Cardiac muscle cell (in vitro differentiated cells and primary cell): ENCODE results near the gene SYT1. TPM values are rescaled to one million over a fixed set of nuclear protein-coding genes. Genes with fewer than 3 reads are reported as not detected.

Source experiments
- DNase-seq, 2 donors: peaks; one replicate each; pipeline versions ENCODE4 v3.0.0 to v3.0.0-alpha.2; 2010 to 2017; ENCODE audit warnings: low read depth in 1 of 2, low spot score in 1 of 2
- H3K27ac ChIP-seq: fragments of 200-600 bp; sonication (generic); 2 replicates; pipeline ENCODE4 v1.5.1; 2016
- H3K27me3 ChIP-seq: fragments of 200-600 bp; sonication (generic); 2 replicates; pipeline ENCODE4 v1.6.0; 2016; ENCODE audit warnings: control low read depth
- H3K36me3 ChIP-seq: fragments of 200-600 bp; sonication (generic); 2 replicates; pipeline ENCODE4 v1.5.1; 2016; ENCODE audit warnings: control low read depth
- H3K4me1 ChIP-seq: fragments of 200-600 bp; sonication (generic); 2 replicates; pipeline ENCODE4 v1.8.1; 2017; ENCODE audit warnings: low read depth, mild to moderate bottlenecking, mixed run types
- H3K4me3 ChIP-seq: fragments of 200-600 bp; sonication (generic); 2 replicates; pipeline ENCODE4 v1.5.1; 2016; ENCODE audit warnings: mild to moderate bottlenecking
- H3K9me3 ChIP-seq: fragments of 200-600 bp; sonication (generic); 2 replicates; pipeline ENCODE4 v1.5.1; 2017; ENCODE audit warnings: low read depth, mild to moderate bottlenecking, control low read depth
- CTCF ChIP-seq: IDR thresholded peaks from 2 replicates; pipeline ENCODE4 v1.5.1; 2012; ENCODE audit warnings: low read depth, mild to moderate bottlenecking, low read length
- polyA plus RNA-seq: library from polyadenylated mRNA; unstranded; fragments of >200 nt; fragmentation: Nextera tagmentation; extraction: Ambion mirVana; gene quantifications from 2 replicates; pipeline ENCODE4 v1.2.1, GENCODE V29; 2016
- total RNA-seq: library from RNA; depleted of rRNA; stranded (reverse); fragments of >200 nt; gene quantifications from 2 replicates; pipeline ENCODE4 v1.2.3, GENCODE V29; 2016

Gene SYT1
- total and polyA plus RNA-seq, 2 experiments from 2014 or later, result 0.50 to 0.66 TPM

GRCh38 chr12:79001404-79001803 is 136.8 kb downstream of the SYT1 start:
- no peak for DNase-seq
- TF ChIP-seq CTCF, result no peak
- Histone ChIP-seq H3K27ac (no peak overlapping the region), H3K27me3 (no peaks in the 10 kb centered on the region), H3K36me3 (no peaks in the 10 kb centered on the region), H3K9me3 (no peaks in the 10 kb centered on the region), H3K4me1 (no peaks in the 10 kb centered on the region), H3K4me3 (no peak overlapping the region)

GRCh38 chr12:79006306-79006705 is 141.7 kb downstream of the SYT1 start:
- peak; percentile 21 for TF ChIP-seq CTCF
- no peak overlapping the region for H3K4me3 ChIP-seq
- no peak overlapping the region for H3K27ac ChIP-seq
- no peaks in the 10 kb centered on the region for H3K9me3 ChIP-seq
- no peaks in the 10 kb centered on the region for H3K27me3 ChIP-seq
- DNase-seq, result peak in 1 of 2 donors; percentile 12
- no peaks in the 10 kb centered on the region for H3K4me1 ChIP-seq
- no peaks in the 10 kb centered on the region for H3K36me3 ChIP-seq

GRCh38 chr12:79008591-79008990 is 144.0 kb downstream of the SYT1 start:
- Histone ChIP-seq H3K4me1 (no peaks in the 10 kb centered on the region), H3K9me3 (no peaks in the 10 kb centered on the region), H3K27me3 (no peaks in the 10 kb centered on the region), H3K4me3 (no peak overlapping the region), H3K36me3 (no peaks in the 10 kb centered on the region), H3K27ac (no peak overlapping the region)
- no peak for DNase-seq
- no peak for TF ChIP-seq CTCF

- no peaks in the 10 kb centered on the region for H3K36me3 ChIP-seq
- no peaks in the 10 kb centered on the region for H3K27me3 ChIP-seq
- no peaks in the 10 kb centered on the region for H3K9me3 ChIP-seq
- TF ChIP-seq CTCF, result no peak
- no peak overlapping the region for H3K4me3 ChIP-seq
- H3K4me1 ChIP-seq, result no peaks in the 10 kb centered on the region
- no peak for DNase-seq
- H3K27ac ChIP-seq, result no peak overlapping the region
These were observed 148.1 kb downstream of the SYT1 start for GRCh38 chr12:79012636-79013035.

- no peaks in the 10 kb centered on the region for H3K4me1 ChIP-seq
- no peaks in the 10 kb centered on the region for H3K36me3 ChIP-seq
- no peak overlapping the region for H3K27ac ChIP-seq
- no peaks in the 10 kb centered on the region for H3K27me3 ChIP-seq
- H3K4me3 ChIP-seq, result no peak overlapping the region
- TF ChIP-seq CTCF, result no peak
- H3K9me3 ChIP-seq, result no peaks in the 10 kb centered on the region
- DNase-seq, result no peak
These were observed 151.6 kb downstream of the SYT1 start for GRCh38 chr12:79016181-79016580.

GRCh38 chr12:79019672-79020071 is 155.1 kb downstream of the SYT1 start:
- no peaks in the 10 kb centered on the region for H3K27me3 ChIP-seq
- no peak for DNase-seq

More at GRCh38 chr12:79019672-79020071, 155.1 kb downstream of the SYT1 start:
- no peak for TF ChIP-seq CTCF
- H3K4me1 ChIP-seq, result no peaks in the 10 kb centered on the region
- no peak overlapping the region for H3K4me3 ChIP-seq
- no peaks in the 10 kb centered on the region for H3K9me3 ChIP-seq
- no peak overlapping the region for H3K27ac ChIP-seq
- H3K36me3 ChIP-seq, result no peaks in the 10 kb centered on the region
